CD4-positive, alpha-beta T cell treated with Interleukin-4 for 4 hours (primary cell): ENCODE measurements around the gene GALK1.

ENCODE experiments used
- DNase-seq: peaks from one replicate; pipeline ENCODE4 v3.0.0-alpha.2; 2020

GALK1 gene

DNA sequence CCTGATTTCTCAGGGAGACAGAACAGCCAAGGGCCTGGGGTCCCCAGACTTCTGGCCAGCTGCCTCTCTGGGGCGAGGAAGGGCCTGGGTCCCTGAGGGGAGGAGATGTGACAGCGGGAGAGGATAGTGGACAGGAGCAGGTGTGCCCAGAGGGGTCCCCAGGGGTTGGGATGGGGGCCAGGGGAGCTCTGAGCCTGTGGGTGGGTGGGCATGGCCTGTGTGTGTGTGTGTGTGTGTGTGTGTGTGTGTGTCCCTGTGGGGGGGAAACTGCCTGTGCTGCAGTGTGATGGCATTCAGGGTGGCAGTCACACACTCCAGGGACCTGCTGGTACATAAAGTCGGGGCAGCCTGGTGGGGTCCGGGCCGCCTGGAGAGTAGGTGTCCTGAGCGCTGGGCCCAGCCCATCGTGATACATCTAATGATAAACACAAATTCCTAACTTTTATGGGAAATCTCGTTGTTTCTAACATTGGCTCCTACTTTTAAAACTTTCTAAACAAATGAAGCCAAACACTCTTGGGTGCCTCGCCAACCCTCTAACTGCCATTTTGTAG is 42.4 kb downstream of the GALK1 start:
- no peak for DNase-seq

DNA sequence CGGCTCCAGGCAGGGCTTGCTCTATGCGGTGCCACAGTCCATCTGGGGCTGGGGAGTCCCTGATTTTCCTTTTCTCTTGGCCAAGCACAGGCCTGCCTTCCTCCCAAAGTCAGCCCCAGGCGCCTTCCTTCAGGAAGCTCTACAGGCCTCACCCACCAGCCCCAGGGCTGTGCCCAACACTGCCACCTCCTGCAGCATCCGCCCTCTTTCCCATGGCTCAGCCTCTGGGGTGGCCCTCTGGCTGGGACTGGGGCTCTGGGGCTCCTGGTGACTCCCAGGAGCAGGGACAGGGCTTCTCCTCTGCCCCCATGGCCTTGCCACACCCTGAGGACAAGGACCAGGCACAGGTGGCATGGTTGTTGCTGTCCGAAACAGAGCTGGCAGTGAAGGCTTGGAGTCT is 42.9 kb downstream of the GALK1 start:
- no peak for DNase-seq

DNA sequence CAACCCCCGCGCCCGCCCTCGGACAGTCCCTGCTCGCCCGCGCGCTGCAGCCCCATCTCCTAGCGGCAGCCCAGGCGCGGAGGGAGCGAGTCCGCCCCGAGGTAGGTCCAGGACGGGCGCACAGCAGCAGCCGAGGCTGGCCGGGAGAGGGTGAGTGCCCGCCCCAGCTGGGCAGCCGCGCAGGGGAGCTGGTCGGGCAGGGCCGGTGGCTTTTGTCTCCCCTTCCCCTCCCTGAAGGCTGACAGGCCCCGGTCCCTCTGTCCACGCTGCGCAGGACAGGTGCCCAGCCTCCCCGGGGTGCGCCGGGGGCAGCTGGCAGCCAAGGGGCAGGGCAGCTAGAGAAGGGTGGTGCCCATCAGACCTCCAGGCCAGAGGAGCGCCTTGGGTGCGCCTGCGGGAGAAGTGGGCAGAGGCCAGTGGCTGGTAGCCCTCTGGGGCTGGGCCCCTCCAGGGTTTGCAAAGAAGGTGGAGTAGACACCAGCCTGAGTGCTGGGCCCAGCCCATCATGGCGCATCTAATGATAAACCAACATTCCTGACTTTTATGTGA is 43.5 kb downstream of the GALK1 start:
- no peak for DNase-seq

DNA sequence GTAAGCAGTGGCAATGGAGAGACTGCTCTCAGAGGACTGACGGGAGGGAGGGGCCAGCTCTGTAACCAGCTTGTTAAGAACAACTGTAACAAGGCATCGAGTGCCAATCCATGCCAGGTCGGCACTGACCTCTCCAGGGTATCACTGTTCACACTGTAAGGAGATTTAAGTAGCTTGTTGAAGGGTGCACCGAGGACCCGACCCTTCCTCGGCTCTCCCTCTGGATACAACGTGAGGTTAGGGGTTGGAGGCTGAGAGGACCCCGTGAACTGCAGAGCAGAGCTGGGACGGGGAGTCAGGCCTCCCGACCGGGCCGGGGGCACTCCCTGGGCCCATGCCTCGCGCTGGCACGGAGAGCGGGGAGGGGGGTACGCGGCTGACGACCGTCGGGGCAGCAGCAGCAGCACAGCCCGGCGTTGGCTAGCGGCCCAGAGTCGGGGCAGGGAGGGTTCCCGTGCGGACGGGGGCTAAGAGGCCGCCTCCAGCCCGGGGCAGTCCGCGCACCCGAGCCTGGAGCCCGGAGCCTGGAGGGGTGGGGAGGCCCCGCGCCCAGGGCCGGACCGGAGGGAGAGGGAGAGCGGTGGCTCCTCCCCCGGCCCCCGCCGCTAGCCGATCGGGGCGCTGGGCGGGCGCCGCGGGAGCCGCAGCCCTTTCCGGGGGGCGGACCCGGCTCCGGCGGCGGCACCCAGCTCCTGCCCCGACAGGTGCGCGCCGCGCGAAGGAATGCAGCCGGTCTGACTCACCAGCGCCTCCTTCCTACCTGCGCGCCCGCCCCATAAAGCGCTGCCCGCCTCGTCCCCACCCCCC is 44.1 kb downstream of the GALK1 start, which contains the start of gene ITGB4:
Gene ITGB4, plus strand, starts transcription at position 804 of the 807 bp plus-strand sequence. CDS start 3,245 bp downstream, outside the sequence.
- DNase-seq: peak; percentile 59

DNA sequence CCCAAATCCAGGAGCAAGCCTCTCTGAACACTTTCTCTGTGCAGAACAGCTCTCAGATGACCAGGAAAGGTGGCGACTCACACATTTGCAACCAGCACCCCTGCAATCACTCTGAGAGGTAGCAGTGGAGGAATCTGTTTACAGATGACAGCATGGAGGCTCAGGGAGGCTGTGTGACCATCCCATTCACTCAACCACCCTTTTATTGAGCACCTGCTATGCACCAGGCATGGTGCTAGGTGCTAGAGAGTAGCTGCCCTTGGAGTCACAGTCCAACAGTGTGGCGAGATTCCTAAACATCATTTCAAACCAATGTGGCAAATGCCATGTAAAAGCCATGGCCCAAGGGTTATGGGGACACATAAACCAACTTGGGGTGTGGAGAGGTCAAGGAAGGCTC is 45.3 kb downstream of the GALK1 start:
- no peak for DNase-seq

DNA sequence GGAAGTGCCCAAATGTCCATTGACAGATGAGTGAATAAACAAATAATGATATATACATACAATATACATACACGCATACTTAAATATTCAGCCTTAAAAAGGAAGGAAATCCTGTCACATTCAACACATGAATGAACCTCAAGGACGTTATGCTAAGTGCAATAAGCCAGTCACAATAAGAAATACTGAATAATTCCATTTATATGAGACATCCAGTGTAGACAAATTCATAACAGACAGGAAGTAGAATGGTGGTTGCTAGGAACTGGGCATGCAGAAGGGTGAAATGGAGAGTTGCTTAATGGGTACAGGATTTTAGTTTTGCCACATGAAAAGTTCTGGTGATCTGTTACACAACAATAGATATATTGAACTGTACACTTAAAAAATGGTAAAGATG is 52.5 kb downstream of the GALK1 start:
- DNase-seq: no peak
